HG03460 (cell line): Measurements from ENCODE around the gene PPARG.
A peak's percentile ranks its signal among the peaks of the same experiment; 100 is the strongest.
"Not testable (repeated sequence)": the region's sequence is repeated elsewhere in the genome, so short reads cannot be mapped to it uniquely, and the experiment has no call there.

ENCODE experiments used
- ATAC-seq: cut with Tn5 transposase; IDR thresholded peaks from one replicate; pipeline ENCODE4 v1.9.1; 2021; ENCODE audit not compliant: unreplicated experiment

Gene PPARG

DNA sequence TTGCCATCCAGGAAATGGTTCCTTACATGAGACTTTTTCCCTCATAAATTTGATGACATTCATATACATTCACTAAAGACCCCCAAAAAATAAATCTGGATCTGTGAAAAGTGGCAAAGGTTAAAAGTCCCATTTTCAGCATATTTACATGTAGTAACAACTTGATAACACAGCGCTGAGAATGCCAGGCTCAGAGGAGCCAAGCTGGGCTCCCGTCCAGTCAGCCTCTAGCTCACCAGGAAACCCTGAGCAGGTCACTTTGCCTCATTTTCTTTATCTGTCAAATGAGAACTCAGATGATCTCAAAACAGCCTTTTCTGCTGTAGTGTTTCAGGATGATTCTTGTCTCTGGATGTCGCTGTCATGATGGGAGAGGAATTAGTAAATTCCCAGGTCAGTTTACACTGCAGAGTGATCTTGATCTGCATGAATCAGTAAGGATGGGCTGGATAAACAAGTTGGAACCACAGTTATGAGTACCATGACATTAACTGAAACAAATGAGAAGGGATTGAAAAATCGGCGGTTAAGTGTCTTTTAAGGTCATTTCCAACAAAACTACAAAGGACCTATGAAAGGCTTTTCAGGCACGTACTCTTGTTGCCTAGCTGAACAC lies 82.8 kb downstream of the PPARG start:
- ATAC-seq = no peak

DNA sequence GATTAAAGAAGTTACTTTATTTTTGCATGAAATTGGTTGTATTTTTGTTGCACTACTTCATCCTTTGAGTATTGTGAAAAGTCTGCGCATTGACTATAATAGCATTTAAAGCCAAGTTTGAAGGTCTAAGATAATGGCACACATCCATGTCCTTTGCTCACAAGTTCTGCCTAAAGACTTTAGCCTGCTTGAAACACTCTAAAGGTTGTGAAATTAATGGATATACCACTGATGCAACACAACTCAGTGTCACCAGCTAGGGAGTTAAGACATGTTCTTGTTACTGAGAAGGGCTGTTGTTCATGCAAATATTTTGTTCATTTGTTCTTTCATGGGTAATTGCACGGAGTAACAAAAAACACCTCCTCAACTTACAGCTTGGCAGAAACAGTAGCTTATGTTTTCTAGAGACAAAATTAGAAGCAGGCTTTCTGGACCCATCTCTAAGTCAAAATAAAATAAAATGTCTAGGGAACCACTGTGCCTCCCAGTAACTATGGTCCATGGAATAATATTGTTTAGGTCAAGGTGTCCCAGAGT lies 83.9 kb downstream of the PPARG start:
- ATAC-seq = no peak

- ATAC-seq = no peak
Observed at GRCh38 chr3:12375572-12375971, 86.7 kb downstream of the PPARG start.

- ATAC-seq = no peak
Observed at GRCh38 chr3:12379640-12380429, 91.0 kb downstream of the PPARG start.

DNA sequence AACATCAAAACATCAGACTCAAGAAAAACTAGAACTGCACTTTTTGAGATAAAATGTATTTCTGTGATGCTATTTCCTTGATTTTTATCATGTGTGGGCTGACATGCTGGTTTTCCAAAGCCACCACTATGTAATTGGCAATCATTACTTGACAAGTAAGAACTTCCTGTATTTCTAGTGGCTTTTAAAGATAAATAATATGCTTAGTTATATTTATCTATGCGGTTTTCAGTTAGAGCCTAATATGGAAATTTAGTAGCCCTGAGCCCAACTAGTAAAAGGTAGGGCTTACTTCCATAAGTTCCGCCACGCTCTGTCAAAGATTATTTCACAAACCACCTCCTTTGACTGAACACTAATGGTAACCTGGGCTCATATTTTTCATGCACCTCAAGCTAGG lies 91.6 kb downstream of the PPARG start:
- ATAC-seq = no peak

- no peak for ATAC-seq
Observed at GRCh38 chr3:12381199-12381598, 92.3 kb downstream of the PPARG start.

- no peak for ATAC-seq
Observed at GRCh38 chr3:12383218-12383617, 94.3 kb downstream of the PPARG start.

DNA sequence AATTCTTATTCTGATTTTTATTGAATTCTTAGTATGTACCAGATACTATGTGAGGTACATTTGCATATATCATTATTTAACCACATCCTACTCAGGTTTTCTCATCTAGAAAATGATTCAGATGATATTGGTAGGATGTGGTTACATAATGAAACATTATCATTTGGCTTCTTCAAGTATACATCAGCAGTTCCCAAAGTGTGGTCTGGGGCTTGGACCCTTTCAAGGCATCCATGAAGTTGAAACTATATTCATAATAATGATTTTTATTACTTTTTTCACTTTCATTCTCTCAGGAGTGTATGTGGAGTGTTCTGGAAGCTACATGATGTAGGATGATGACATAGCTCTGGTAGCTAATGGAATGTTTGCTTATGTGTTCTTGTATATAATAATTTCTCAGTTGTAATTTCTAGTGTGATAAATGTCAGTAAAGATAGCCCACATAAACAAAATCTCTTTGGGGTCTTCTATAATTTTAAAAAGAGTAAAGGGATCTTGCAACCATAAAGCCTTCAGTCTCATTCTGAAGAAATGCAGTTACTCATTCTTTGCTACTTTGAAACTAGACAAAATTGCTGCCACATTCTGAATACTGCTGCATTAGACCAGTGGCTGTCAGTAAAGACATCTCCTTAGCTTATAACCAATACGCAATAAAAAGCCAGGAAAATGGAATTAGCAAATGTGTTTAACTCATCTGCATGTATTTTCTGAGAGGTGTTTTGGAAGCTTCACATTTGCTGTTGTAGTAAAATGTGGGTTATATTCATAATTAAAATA lies 95.8 kb downstream of the PPARG start:
- ATAC-seq = no peak

- ATAC-seq = not testable (repeated sequence)
Observed at GRCh38 chr3:12386514-12387291, 97.8 kb downstream of the PPARG start.

- ATAC-seq = no peak
Observed at GRCh38 chr3:12388185-12388584, 99.3 kb downstream of the PPARG start.

DNA sequence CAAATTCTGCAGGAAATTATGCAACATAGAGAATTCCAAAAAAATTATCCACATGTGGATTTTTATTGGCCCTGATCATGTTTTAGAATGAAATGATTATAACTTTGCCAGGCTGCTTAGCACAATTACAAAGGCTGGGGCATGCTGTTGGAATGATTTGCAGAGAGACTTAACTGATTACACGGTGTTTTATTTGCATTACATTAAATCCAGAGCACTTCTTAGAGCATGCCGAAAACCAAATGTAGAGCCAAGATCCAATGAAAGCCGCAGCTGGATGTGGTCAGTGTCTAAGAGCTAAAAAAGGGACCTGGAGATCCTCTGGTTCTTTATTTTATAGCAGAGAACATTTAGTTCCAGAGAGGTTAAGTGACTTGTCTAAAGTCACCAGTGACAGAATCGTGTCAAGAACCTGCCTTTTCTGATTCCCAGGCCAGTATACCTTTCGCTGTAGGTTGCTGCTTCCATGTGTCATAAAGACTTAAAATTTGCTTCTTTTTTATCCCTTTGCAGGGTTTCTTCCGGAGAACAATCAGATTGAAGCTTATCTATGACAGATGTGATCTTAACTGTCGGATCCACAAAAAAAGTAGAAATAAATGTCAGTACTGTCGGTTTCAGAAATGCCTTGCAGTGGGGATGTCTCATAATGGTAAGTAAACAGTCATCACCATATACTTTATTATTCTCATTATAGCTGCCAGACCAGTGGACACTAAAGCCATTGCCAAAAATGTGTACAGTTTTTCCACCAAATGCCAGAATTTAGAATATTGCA lies 103.4 kb downstream of the PPARG start:
- ATAC-seq = no peak

- ATAC-seq = no peak
Observed at GRCh38 chr3:12393894-12394293, 105.0 kb downstream of the PPARG start.

GRCh38 chr3:12394569-12395271 lies 105.8 kb downstream of the PPARG start:
- peak; percentile 10 for ATAC-seq

DNA sequence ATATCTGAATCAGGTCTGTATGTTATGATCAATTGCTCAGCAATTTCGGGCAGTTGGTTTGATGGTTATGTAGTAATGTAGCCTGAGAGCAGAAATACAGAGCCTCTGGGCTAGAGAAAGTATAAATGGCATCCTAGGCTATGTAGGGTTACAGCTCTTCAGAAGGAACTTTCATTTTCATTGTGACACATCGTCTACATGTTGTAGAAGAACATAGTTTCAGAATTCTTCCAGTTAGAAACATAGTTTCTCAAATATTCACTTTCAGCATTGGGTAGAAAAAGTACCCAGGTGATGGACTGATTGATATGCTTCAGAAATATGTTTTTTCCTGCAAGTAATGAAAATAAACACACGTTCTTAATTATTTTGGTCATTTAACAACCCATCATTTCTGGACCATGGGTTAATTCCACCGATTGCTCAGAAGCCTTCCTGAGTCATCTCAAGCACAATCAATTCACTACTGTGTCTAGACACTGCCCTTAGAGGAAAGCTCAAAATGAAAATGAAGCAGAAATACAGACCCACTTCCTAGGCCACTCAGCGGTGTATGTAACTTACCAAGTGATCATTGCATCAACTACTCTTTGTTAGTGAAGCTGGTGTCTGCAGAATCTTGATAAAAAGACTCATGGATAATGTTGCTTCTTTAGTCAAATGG lies 106.6 kb downstream of the PPARG start:
- ATAC-seq = peak; percentile 95

- no peak for ATAC-seq
Observed at GRCh38 chr3:12396471-12396870, 107.6 kb downstream of the PPARG start.

DNA sequence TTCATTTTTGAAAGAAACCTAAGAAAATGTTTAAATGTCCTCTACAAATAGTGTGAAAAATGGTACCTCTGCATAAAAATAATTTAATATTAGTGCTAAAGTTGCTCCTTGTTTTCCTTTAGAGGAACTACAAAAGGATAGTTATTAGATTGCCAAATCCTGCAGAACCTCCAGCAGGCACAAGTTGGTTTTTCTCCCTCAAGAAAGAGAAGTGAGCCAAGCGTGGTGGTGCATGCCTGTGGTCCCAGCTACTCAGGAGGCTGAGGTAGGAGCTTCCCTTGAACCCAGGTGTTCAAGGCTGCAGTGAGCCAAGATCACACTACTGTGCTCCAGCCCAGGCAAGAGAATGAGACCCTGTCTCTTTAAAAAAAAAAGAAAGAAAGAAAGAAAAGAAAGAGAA lies 110.4 kb downstream of the PPARG start:
- ATAC-seq = no peak

GRCh38 chr3:12400616-12401194 lies 111.8 kb downstream of the PPARG start:
- no peak for ATAC-seq

GRCh38 chr3:12401208-12401607 lies 112.3 kb downstream of the PPARG start:
- ATAC-seq = no peak
